Choroid plexus epithelial cell (primary cell): Measurements from ENCODE around the gene JAG2.
A peak's percentile ranks its signal among the peaks of the same experiment; 100 is the strongest.

Source experiments
- DNase-seq: peaks from one replicate; pipeline ENCODE4 v3.0.0-alpha.2; 2010; ENCODE audit warnings: low read depth
- H3K4me3 ChIP-seq: 2 replicates; pipeline ENCODE4 v1.5.1; 2011; ENCODE audit warnings: low read depth, mild to moderate bottlenecking, control low read depth, low read length, moderate library complexity
- TF ChIP-seq, protein P1 (sequence below): conservative IDR thresholded peaks from 2 replicates; pipeline ENCODE4 v1.5.1; 2011; ENCODE audit warnings: low read depth, mild to moderate bottlenecking, control low read depth, inconsistent platforms, low read length, moderate library complexity

JAG2 gene

DNA sequence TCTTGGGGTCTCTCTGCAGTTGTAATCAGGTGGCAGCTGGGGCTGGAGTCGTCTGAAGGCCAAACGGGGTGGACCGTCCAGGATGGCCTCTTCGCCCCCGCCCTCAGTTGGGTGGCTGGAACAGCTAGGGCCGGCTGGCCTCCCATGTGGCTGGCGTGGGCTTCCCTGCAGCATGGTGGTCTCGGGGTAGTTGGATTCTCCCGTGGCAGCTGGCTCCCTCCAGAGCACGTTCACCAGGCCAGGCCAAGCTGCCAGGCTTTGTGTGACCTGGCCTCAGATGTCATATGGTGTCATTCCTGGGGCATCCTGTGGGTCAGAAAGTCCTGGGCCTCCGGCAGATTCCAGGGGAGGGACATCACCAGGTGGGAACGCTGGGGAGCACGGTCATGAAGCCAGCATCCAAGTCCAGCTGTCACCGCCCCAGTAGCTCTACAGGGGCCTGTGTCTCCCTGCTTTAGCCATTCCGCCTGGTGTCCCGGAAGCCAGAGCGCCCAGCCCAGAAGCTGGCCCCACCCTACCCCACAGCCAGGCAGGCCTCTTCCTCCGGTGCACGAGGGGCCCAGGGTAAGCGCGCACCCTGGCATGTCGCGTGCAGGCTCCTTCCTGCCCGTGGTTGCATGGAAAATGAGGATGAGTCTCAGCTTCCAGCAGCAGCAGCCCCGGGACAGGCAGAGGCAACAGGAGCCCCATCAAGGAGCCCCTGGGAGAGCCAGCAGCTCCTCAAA, 13.9 kb upstream of the JAG2 start:
- no peak for DNase-seq
- TF ChIP-seq, protein P1, sequence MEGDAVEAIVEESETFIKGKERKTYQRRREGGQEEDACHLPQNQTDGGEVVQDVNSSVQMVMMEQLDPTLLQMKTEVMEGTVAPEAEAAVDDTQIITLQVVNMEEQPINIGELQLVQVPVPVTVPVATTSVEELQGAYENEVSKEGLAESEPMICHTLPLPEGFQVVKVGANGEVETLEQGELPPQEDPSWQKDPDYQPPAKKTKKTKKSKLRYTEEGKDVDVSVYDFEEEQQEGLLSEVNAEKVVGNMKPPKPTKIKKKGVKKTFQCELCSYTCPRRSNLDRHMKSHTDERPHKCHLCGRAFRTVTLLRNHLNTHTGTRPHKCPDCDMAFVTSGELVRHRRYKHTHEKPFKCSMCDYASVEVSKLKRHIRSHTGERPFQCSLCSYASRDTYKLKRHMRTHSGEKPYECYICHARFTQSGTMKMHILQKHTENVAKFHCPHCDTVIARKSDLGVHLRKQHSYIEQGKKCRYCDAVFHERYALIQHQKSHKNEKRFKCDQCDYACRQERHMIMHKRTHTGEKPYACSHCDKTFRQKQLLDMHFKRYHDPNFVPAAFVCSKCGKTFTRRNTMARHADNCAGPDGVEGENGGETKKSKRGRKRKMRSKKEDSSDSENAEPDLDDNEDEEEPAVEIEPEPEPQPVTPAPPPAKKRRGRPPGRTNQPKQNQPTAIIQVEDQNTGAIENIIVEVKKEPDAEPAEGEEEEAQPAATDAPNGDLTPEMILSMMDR, result no peak
- H3K4me3 ChIP-seq, result no peak overlapping the region

DNA sequence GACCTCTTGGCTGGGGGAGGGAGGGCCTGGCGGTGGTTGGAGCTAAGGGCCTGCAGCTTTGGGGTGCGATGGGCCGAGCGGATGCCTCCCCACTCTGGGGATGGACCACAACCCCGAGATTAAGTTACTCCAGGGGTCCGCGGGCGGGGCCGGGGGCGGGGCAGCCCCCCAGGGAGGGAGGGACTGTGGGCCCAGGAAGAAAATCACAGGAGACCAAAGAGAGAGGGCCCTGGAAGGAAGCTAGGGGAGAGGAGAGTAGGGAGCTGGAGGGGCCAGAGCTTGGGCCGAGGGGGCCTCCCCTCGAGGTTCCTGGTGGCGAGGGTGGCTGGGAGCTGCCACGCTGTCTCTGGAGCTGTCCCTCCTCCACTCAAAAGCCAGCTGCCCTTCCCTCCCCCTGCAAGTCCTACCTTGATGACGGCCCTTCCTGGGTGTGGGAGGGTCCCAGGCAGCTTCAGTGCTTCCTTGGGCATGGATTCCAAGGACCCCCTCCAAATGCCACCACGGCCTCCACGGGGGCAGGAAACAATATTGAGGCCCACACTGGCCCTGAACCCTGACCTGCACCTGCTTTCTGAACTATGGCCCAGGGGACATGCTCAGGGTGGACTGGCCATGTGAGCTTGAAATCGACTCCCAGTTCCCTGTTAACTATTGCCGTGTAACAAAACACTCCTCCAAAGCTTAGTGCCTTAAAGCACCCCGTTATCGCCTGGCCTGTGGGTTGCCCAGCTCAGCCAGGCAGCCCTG, 13.1 kb upstream of the JAG2 start:
- DNase-seq, result no peak
- TF ChIP-seq, protein P1, result no peak
- no peak overlapping the region for H3K4me3 ChIP-seq

DNA sequence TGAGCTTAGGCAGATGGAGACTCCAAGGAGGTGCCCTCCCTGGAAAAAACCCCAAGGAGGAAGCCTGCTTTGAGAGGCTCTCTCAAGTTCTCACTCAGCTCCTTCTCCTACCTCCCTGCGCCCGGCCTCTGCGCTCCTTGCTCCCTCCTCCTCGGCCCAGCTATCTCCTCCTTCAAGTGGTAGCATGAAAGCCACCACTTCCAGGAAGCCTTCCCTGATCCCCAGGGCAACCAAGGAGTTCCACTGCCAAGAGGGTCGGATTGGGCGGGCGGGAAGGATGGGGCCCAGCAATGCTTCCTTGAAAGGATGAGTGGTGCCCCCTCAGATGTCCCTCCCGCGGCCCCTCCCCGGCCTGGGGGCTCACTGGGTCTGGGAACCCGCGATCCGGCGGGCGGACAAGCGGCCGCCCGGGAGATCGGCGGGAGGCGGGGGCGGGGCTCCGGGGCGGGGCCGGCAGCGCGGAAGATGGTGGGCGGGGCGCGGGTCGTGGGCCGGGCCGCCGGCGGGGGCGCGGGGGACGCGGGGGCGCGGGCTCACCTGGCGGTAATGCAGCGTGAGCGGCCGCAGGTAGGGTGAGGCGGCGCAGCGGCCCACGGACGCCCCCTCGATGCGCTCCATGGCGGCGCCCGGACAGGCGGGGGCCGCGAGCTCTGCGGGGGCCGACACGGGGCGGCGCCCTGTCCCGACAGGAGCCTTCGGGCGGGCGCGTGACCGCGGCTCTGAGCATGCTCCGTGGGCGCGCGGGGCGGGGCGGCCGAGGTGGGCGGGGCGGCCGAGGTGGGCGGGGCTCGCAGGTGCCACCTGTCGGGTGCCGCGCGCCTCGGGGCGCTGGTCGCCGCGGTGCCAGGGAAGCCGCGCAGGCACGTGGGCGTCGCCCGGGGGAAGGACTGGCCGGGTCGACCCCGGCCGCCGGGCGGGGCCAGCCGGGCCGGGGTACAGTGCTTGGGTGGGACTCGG, 12.3 kb upstream of the JAG2 start, which contains the start of gene NUDT14:
TSS of gene NUDT14 (minus strand) at position 721 of the 957 bp plus-strand sequence. CDS start at position 618, 103 bp downstream.
- TF ChIP-seq, protein P1, result no peak
- peak; percentile 51 for DNase-seq
- peak within 1 kb of the TSS; percentile 58 for H3K4me3 ChIP-seq

DNA sequence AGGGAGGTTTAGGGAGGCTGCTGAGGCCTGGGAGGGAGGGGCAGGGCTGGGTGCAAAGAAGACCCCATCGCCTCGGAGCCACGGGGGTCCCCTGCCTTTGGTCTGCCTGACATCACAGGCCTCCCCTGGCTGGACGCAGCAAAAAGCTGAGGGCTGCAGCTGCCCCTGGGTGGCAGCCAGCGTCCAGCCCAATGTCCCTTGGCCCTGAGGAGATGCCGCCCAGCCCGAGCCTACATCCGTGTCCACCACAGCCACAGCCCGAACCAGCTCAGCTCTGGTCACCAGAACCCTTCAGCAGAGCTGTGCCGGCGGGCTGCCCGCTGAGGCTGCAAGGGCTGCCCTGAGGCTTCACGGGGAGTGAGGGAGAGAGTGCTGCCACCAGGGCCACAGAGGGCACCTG, 10.6 kb upstream of the JAG2 start:
- H3K4me3 ChIP-seq, result no peak overlapping the region
- TF ChIP-seq, protein P1, result no peak
- DNase-seq, result no peak

DNA sequence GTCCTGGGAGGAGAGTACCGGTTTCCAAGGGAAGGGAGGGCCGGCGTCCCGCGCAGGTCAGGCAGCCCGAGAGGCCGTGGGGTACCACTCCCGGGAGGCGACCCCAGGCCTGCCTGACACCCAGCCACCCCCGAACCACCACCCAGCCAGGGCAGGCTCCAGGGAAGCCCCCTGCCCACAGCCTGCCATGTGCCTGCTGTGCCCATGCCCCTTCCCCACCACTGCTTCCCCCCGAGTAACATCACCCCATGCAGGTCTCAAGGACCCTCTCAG, 10.2 kb upstream of the JAG2 start:
- DNase-seq, result no peak
- no peak overlapping the region for H3K4me3 ChIP-seq
- TF ChIP-seq, protein P1, result no peak

DNA sequence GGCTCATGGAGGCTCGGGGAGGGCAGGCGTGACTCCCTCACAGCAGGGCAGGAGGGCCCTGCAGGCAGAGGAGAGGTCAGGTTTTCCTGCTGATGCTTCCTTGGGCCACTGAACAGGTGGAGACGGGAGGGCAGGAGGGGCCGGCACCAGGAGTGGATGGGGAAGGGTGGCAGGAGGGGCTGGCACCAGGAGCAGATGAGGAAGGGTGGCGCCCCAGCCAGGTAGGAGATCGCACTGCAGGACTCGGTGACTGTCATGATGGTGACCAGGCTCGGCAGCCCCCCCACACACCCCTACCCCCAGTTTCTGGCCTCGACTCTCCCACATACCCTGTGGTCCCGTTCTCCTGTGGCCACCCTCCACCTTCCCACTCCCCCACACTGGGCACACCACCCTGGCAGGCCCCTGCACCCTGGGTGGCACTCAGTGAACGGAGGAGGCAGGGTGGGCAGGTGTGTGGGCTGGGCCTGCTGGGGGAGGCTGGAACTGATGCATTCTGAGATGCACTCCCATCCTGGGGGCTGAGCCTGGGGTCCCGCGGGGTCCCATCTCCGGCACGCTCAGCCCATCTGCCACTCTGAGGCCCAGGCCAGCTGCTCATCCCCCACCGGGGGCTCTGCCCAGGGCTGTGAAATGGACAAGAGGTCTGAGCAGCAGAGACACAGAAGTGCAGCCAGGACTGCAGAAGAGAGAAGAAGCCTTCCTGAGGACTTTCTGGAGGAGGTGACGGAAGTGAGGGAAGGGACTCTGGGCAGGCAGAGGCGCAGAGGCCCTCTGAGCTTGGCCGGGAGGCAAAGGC, 9.7 kb upstream of the JAG2 start:
- no peak for DNase-seq

More for the DNA sequence above, 9.7 kb upstream of the JAG2 start:
- TF ChIP-seq, protein P1, result no peak
- no peak overlapping the region for H3K4me3 ChIP-seq
